ENCODE results near the gene ADGRG6. TPM values are rescaled to one million over a fixed set of nuclear protein-coding genes. Genes with fewer than 3 reads are reported as not detected.

Gene ADGRG6
- total and polyA plus RNA-seq, 3 donors from 2014 or later: 5.1 to 10.6 (median 7.2) TPM

DNA sequence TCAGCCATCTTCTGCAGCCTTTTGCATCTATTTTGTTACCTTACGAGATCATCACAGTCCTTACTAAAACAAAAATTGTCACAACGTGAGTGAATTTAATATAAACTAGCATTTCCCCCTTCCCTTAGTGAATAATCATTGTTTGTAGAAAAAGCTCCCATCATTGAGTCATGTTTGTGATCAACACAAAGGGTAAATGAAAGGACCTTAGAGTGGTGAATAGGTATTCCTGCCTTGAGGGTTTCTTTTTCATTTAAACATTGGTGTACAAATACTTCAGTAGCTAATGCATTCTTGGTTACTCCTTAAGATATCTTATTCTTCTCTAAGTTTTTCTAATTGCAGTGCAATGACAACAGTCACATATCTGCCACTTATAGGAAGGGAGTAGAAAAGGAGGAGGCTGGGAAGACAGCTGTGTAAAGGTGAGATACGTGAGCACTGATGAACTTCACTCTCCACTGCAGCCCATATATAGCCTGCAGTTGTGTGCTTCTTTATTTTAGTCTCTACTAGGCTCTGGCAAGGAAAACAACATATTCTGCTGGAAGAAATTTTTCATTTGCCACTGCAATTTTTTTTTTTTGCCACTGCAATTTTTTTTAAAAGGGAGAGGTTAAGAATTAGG lies 27.8 kb downstream of the ADGRG6 start:
- H3K27me3 ChIP-seq: no peaks in the 10 kb centered on the region
- WGBS, 2 donors: 81 to 90% methylated on average over 3 of the region's 3 CpGs
- TF ChIP-seq POLR2A (IDR thresholded peaks at IDR 0.05) (no peak), CTCF (IDR thresholded peaks at IDR 0.05) (no peak)
- intact Hi-C loops (cut with DNase I; ENCODE audit: low total_unique reads): no loop called here
- no peak overlapping the region for H3K4me3 ChIP-seq
- H3K36me3 ChIP-seq (ENCODE audit: low read depth, missing control alignments): no peaks in the 10 kb centered on the region
- no peak overlapping the region for H3K27ac ChIP-seq
- no peaks in the 10 kb centered on the region for H3K4me1 ChIP-seq
- DNase-seq: no peak
- H3K9me3 ChIP-seq: no peaks in the 10 kb centered on the region

GRCh38 chr6:142331075-142331551 lies 29.3 kb downstream of the ADGRG6 start:
- intact Hi-C loops (cut with DNase I; ENCODE audit: low total_unique reads): no loop called here
- Histone ChIP-seq H3K4me3 (no peak overlapping the region), H3K9me3 (no peaks in the 10 kb centered on the region), H3K27me3 (no peaks in the 10 kb centered on the region), H3K27ac (no peak overlapping the region), H3K36me3 (ENCODE audit: low read depth, missing control alignments) (no peaks in the 10 kb centered on the region), H3K4me1 (no peaks in the 10 kb centered on the region)
- no peak for TF ChIP-seq POLR2A (IDR thresholded peaks at IDR 0.05)
- no peak for TF ChIP-seq CTCF (IDR thresholded peaks at IDR 0.05)
- DNase-seq: no peak
- WGBS, 2 donors: 77 to 79% methylated on average over 2 of the region's 2 CpGs

GRCh38 chr6:142331601-142332000 lies 29.8 kb downstream of the ADGRG6 start:
- Histone ChIP-seq H3K4me1 (no peaks in the 10 kb centered on the region), H3K36me3 (ENCODE audit: low read depth, missing control alignments) (no peaks in the 10 kb centered on the region), H3K27me3 (no peaks in the 10 kb centered on the region), H3K4me3 (no peak overlapping the region), H3K27ac (no peak overlapping the region), H3K9me3 (no peaks in the 10 kb centered on the region)
- intact Hi-C loops (cut with DNase I; ENCODE audit: low total_unique reads): no loop called here
- 93 to 94% methylated on average over 3 of the region's 3 CpGs for WGBS, 2 donors
- DNase-seq: no peak
- no peak for TF ChIP-seq CTCF (IDR thresholded peaks at IDR 0.05)

GRCh38 chr6:142332393-142333098 lies 30.7 kb downstream of the ADGRG6 start:
- Histone ChIP-seq H3K4me3 (no peak overlapping the region), H3K4me1 (no peaks in the 10 kb centered on the region), H3K27me3 (no peaks in the 10 kb centered on the region), H3K9me3 (no peaks in the 10 kb centered on the region), H3K36me3 (ENCODE audit: low read depth, missing control alignments) (no peaks in the 10 kb centered on the region), H3K27ac (no peak overlapping the region)
- intact Hi-C loops (cut with DNase I; ENCODE audit: low total_unique reads): no loop called here
- TF ChIP-seq CTCF (IDR thresholded peaks at IDR 0.05): no peak
- no peak for TF ChIP-seq POLR2A (IDR thresholded peaks at IDR 0.05)
- WGBS, 2 donors: 74 to 77% methylated on average over 7 of the region's 7 CpGs
- no peak for DNase-seq
